Heart left ventricle (tissue), 13 donors: ENCODE measurements around the gene RPS18.

Source experiments
- CTCF ChIP-seq, 12 donors: fragments of 200-600 bp; sonication (generic) in 4 of 12; IDR thresholded peaks; one replicate each; pipeline versions ENCODE4 v1.5.0 to v1.8.0; 2018 to 2022; ENCODE audit warnings: antibody characterized with exemption in 12 of 12, mild to moderate bottlenecking in 5 of 12
- POLR2A ChIP-seq, 2 donors: fragments of 450-650 bp; IDR thresholded peaks; one replicate each; pipeline ENCODE4 v1.6.1; 2017; ENCODE audit warnings: antibody characterized with exemption in 2 of 2, mild to moderate bottlenecking in 2 of 2, moderate library complexity in 2 of 2
- donor health status: ischemic (EF 13 %, LVEDD 7.1; RV severe dilation, severe dysfunction).
- donor health status: DM: no; HTN: yes; CAD: no.
- donor health status: DM: no; HTN: no; CAD: no.
- donor health status: ischemic (EF 25% LVEDD 6.9; RV normal size, moderate dysfunction).
- donor health status: ischemic (EF 25% LVEDD 5.7; RV mildly dilated, moderate dysfunction).
- donor health status: ischemic (EF 35%, LVEDD 5.7; RV mildly dilated, moderate dysfunction).
- donor health status: nonischemic (EF 11% LVEDD 7.7; RV severe dilation, severe dysfunction).
- donor health status: DM: yes; HTN: yes; CAD: no.
- donor health status: PGD.
- donor health status: ischemic (EF 29% LVEDD 5.4; RV normal size, mild dysfunction).
- donor health status: nonischemic (EF 23%, LVEDD 6.1; RV moderate dilation, normal function).

GRCh38 chr6:33243476-33243875 lies 28.4 kb upstream of the RPS18 start:
- TF ChIP-seq CTCF (IDR thresholded peaks at IDR 0.05): no peak
- no peak for TF ChIP-seq POLR2A (IDR thresholded peaks at IDR 0.05)
